ENCODE results near the gene MAGI2. TPM values are rescaled to one million over a fixed set of nuclear protein-coding genes. Genes with fewer than 3 reads are reported as not detected.

MAGI2 gene
- total and polyA plus RNA-seq, 2 donors (not counting 3 experiments of a cell fraction or from before 2014, with no cell fraction given), result 0.28 to 6.0 TPM

GRCh38 chr7:79286181-79286580 is 167.3 kb downstream of the MAGI2 start:
- ChIA-PET POLR2A (no interaction called here), CTCF (interaction anchor here (1.0 to 1.3 kb wide), 3 partner anchors 8 to 13 kb away, joined by 3 to 7 read pairs (median 4); no protein-coding TSS in a partner anchor)
- FAIRE-seq, result no peak
- Histone ChIP-seq H3K79me2 (ENCODE audit: control insufficient read depth, insufficient read depth, low read length) (no peaks in the 10 kb centered on the region), H2AFZ (ENCODE audit: low read depth, low read length) (peak overlapping the region; percentile 40), H3K9me1 (replicated peaks; ENCODE audit: control insufficient read depth, extremely low read depth, insufficient read depth, low read length) (no peaks in the 10 kb centered on the region), H3K36me3 (ENCODE audit: control insufficient read depth in 2 of 2, extremely low read depth in 1 of 2, insufficient read depth in 2 of 2, low read length in 2 of 2) (no peaks in the 10 kb centered on the region), H3K4me3 (replicated peaks in 1 of 3; ENCODE audit: insufficient read depth in 1 of 3, low read depth in 1 of 3, low read length in 3 of 3) (no peak overlapping the region), H3K27ac (ENCODE audit: insufficient read depth, low read depth, low read length) (no peak overlapping the region), H3K9me3 (replicated peaks; ENCODE audit: control insufficient read depth, insufficient read depth, low read length) (no peaks in the 10 kb centered on the region), H3K4me2 (ENCODE audit: insufficient read depth, low read length) (no peak overlapping the region), H3K4me1 (ENCODE audit: control insufficient read depth, extremely low read depth, insufficient read depth, low read length) (peaks cover 22% of the 10 kb centered on the region), H3K27me3 (ENCODE audit: control insufficient read depth in 2 of 2, insufficient read depth in 2 of 2, low read length in 2 of 2) (no peaks in the 10 kb centered on the region), H3K9ac (replicated peaks; ENCODE audit: extremely low read depth, insufficient read depth, low read length) (no peak overlapping the region), H4K20me1 (replicated peaks; ENCODE audit: control insufficient read depth, extremely low read depth, insufficient read depth, low read length) (no peaks in the 10 kb centered on the region)
- dilution Hi-C loops (cut with MboI; ENCODE audit: extremely low pct_ligation_motif_present, low sequenced_read_pairs), result no loop called here
- no peak for TF ChIP-seq JUN (IDR thresholded peaks at IDR 0.05; ENCODE audit: borderline replicate concordance, insufficient read depth, insufficient read length, low read depth)
- TF ChIP-seq EZH2 (IDR thresholded peaks at IDR 0.05; ENCODE audit: borderline replicate concordance, low read depth, low read length, severe bottlenecking), result no peak
- TF ChIP-seq GATA2 (IDR thresholded peaks at IDR 0.05; ENCODE audit: insufficient read depth, insufficient read length, low read depth, low read length), result no peak
- TF ChIP-seq CTCF (IDR thresholded peaks at IDR 0.05; ENCODE audit: extremely low read depth in 1 of 2, insufficient read depth in 1 of 2, low read depth in 1 of 2, low read length in 2 of 2), result no peak
- no peak for TF ChIP-seq FOS (IDR thresholded peaks at IDR 0.05; ENCODE audit: borderline replicate concordance, insufficient read depth, low read length)
- TF ChIP-seq POLR2AphosphoS5 (IDR thresholded peaks at IDR 0.05; ENCODE audit: insufficient read depth, low read depth, low read length), result no peak
- no TSS peak for BruUV-seq (replicated peaks)
- DNase-seq (ENCODE audit: low read depth, low spot score), result no peak
- intact Hi-C loops (cut with micrococcal nuclease), result no loop called here
